Kidney epithelial cell (primary cell): ENCODE results near the gene ASF1B. TPM values are rescaled to one million over a fixed set of nuclear protein-coding genes. Genes with fewer than 3 reads are reported as not detected.
"Not testable (repeated sequence)": the region's sequence is repeated elsewhere in the genome, so short reads cannot be mapped to it uniquely, and the experiment has no call there.

Experiments used
- DNase-seq: peaks from one replicate; pipeline ENCODE4 v3.0.0-alpha.2; 2010; ENCODE audit warnings: low read depth
- H3K27me3 ChIP-seq: 2 replicates; pipeline ENCODE4 v1.6.0; 2011; ENCODE audit warnings: low read length; ENCODE audit not compliant: control insufficient read depth, insufficient read depth
- H3K36me3 ChIP-seq: 2 replicates; pipeline ENCODE4 v1.5.1; 2011; ENCODE audit warnings: low read length; ENCODE audit not compliant: control insufficient read depth, insufficient read depth
- H3K4me3 ChIP-seq: 2 replicates; pipeline ENCODE4 v1.5.1; 2011; ENCODE audit warnings: low read depth, mild to moderate bottlenecking, control low read depth, low read length
- total RNA-seq: library from RNA; depleted of rRNA; stranded (reverse); fragments of >200 nt; gene quantifications from 2 replicates; pipeline ENCODE4 v1.2.3, GENCODE V29; 2015
- TF ChIP-seq, protein P1 (sequence below): IDR thresholded peaks from 2 replicates; pipeline ENCODE4 v1.5.1; 2011; ENCODE audit warnings: mild to moderate bottlenecking, moderate library complexity, low read length, control low read depth, inconsistent platforms; ENCODE audit not compliant: insufficient read depth, poor library complexity, severe bottlenecking

Gene ASF1B
- total RNA-seq = 4.4 and 5.7 TPM in 2 replicates

DNA sequence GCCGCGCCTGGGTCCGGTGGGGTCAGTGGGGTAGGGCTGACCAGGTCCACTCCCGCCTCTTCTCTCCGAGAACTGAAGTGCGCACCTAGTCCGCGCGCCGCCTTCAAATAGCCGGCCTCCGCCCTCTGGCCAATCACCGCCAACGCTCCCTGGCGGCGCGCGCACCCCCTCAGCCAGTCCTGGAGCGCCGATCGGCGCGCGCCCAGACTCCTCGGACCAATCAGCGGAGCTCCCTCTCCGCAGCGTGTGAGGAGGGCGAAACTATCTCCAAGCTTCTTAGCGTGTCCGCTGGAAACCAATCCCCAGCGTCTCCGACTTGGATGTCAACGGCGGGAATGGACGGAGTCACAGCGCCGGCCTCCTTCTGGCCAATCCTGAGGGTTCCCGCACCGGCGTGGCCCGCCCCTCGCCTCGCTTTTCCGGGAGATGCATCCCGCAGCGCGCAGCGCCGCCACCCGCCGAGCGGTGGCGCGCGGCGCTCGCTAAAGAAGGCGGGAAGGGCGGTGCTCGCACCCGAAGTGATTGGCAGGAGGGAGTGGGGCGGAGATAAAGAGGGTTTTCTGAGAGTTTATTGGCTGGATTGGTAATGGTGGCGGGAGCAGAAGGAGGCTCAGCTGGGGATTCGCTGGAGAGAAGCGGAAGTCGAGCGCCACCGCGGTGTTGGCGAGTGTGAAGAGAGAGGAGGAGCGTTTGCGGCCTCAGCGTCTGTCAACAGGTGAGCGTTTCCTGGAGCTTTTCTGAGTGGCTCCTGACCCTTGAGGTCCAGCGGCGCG lies at the start of gene ASF1B:
TSS of gene ASF1B (minus strand) at position 81 of the 773 bp plus-strand sequence. CDS start 133 bp downstream, outside the sequence.
- Histone ChIP-seq H3K27me3 (no peaks in the 10 kb centered on the region), H3K4me3 (peak within 1 kb of the TSS; percentile 86), H3K36me3 (no peaks in the 10 kb centered on the region)
- DNase-seq = peak; percentile 98
- TF ChIP-seq, protein P1, sequence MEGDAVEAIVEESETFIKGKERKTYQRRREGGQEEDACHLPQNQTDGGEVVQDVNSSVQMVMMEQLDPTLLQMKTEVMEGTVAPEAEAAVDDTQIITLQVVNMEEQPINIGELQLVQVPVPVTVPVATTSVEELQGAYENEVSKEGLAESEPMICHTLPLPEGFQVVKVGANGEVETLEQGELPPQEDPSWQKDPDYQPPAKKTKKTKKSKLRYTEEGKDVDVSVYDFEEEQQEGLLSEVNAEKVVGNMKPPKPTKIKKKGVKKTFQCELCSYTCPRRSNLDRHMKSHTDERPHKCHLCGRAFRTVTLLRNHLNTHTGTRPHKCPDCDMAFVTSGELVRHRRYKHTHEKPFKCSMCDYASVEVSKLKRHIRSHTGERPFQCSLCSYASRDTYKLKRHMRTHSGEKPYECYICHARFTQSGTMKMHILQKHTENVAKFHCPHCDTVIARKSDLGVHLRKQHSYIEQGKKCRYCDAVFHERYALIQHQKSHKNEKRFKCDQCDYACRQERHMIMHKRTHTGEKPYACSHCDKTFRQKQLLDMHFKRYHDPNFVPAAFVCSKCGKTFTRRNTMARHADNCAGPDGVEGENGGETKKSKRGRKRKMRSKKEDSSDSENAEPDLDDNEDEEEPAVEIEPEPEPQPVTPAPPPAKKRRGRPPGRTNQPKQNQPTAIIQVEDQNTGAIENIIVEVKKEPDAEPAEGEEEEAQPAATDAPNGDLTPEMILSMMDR = peak; percentile 63

DNA sequence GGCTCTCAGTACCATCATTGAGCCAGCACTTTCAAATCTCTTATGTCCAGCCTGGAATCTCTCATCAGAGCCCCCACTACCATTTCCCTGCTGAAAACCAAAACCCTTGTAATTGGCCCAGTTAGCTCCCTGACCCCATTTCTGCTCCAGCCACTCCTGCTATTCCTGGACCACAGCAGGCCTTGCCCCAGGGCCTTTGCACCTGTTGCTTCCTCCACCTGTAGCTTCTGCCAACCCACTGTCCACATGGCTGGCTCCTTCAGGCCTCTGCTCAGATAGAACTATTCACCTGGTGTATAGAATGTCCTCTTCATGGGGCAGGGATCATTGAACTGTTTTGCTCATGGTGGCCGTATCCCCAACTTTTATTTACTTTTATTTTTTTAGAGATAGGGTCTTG lies 49.3 kb upstream of the ASF1B start:
- not testable (repeated sequence) for DNase-seq, H3K36me3 ChIP-seq, H3K27me3 ChIP-seq, H3K4me3 ChIP-seq

DNA sequence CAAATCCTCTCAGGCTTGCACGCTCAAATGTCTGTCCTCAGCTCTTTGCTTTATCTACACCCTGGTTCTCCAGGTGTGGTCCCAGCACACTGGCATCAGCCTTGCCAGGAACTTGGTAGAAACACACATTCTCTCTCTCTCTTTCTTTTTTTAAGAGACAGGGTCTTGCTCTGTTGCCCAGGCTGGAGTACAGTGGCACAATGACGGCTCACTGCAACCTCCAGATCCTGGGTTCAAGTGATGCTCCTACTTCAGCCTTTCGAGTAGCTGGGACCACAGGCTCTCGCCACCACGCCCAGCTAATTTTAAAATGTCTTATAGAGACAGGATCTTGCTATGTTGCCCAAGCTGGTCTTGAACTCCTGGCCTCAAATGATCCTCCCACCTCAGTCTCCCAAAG lies 48.8 kb upstream of the ASF1B start:
- no peak for DNase-seq
- TF ChIP-seq, protein P1 = no peak
- Histone ChIP-seq H3K4me3 (no peak overlapping the region), H3K27me3 (no peaks in the 10 kb centered on the region), H3K36me3 (no peaks in the 10 kb centered on the region)

DNA sequence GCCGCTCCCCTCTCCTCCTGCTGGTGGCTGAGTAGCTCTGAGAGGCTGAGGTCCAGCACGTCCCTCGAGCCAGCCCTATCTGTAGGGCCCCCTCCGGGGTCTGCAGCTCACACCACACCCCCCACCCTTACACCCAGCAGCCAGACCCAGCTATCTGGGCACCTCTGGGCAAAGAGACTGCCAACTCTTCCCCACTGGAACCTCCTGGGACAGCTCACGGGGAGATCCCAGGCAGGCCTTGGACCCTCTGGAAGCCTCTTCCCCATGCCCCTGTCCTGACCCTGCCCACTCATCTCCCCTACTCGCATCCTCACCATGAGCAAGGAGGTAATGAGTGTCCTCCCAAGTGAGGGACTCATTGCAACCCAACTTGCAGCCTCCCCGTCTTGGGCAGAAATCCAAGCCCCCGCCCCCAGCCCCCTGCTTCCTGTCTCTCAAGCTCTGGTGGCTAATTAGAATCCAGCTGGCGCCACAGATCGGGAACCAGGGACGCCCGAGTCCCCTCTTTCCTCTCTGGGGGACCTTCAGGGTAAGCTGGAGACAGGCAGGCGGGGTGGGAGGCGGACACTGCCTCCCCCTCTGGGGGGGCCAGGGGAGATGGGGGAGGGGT lies 47.5 kb upstream of the ASF1B start:
- no peak overlapping the region for H3K4me3 ChIP-seq
- DNase-seq = no peak

DNA sequence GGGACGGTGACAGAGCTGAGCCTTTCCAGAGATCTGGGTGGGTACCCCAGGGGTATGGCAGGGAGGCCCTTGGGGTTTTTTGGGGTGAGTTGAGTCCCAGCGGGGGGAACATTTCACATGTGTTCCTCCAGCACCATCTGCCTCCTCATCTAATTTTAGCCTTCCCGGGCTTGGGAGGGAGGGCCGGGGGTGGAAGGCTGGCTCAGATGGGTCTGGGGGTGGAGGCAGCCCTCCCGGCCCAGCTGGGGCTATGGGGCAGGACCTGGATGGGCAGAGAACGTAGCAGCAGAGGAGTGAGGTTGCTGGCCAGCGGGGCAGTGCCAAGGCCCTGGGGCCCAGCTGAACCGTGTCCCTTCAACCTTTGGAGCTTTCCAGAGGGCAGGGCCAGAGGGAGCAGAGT lies 46.1 kb upstream of the ASF1B start:
- DNase-seq = no peak
- TF ChIP-seq, protein P1 = no peak
- Histone ChIP-seq H3K27me3 (no peaks in the 10 kb centered on the region), H3K4me3 (no peak overlapping the region), H3K36me3 (no peaks in the 10 kb centered on the region)

More for the DNA sequence above, 47.5 kb upstream of the ASF1B start:
- Histone ChIP-seq H3K36me3 (no peaks in the 10 kb centered on the region), H3K27me3 (no peaks in the 10 kb centered on the region)
- TF ChIP-seq, protein P1 = no peak

DNA sequence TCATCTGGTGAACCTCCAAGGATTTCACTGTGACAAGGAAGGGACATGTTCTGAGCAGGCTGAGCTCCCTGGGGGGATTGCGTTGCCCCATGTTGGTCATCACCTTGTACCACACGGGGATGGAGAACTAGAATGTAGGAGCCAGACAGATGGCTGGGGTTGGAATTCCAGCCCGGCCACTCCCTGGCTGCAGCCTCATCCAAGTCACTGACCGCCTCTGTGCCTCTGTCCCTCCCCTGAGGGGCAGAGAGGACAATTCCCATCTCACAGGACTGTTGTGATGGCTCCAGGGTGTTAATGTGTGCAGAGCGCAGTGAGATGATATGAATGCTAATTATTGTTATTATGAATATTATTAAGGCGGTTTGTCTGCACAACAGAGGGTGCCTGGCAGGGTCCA lies 45.5 kb upstream of the ASF1B start:
- no peak for DNase-seq
- TF ChIP-seq, protein P1 = no peak

DNA sequence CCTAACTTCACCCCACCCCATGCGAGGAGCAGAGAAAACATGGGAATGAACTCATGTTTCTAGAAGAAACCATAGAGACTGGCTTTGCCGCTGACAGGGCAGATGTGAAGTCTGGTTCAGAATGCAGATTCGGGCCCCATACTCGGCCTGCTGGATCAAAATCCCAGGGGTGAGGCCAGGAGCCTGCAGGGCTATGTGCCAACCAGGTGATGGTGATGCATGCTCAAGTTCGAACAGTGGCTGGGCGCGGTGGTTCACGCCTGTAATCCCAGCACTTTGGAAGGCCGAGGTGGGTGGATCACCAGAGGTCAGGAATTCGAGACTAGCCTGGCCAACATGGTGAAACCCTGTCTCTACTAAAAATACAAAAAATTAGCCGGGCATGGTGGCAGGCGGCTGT lies 44.8 kb upstream of the ASF1B start:
- H3K27me3 ChIP-seq, H3K36me3 ChIP-seq, H3K4me3 ChIP-seq, DNase-seq: not testable (repeated sequence)

More for the DNA sequence above, 45.5 kb upstream of the ASF1B start:
- no peak overlapping the region for H3K4me3 ChIP-seq
- H3K27me3 ChIP-seq = no peaks in the 10 kb centered on the region
- no peaks in the 10 kb centered on the region for H3K36me3 ChIP-seq
